HEK293 (cell line): Measurements from ENCODE around the gene C9orf40.

Experiments
- CTCF ChIA-PET: fragments of 350-600 bp; formaldehyde crosslinking; extraction: SDS; loops from one replicate; lab custom pipeline; 2021; ENCODE audit warnings: antibody characterized with exemption; lab: Yijun Ruan, JAX
- POLR2A ChIA-PET: fragments of 300-600 bp; formaldehyde crosslinking; extraction: SDS; loops from one replicate; lab custom pipeline; 2020; ENCODE audit warnings: antibody characterized with exemption, inconsistent platforms; lab: Yijun Ruan, JAX
- H3K27ac ChIP-seq: fragments of 200-500 bp; sonication (Bioruptor generic); 2 replicates; pipeline ENCODE4 v1.5.1; 2014; ENCODE audit warnings: low read depth, low read length, control low read depth, inconsistent platforms; ENCODE audit errors: extremely low read depth
- H3K36me3 ChIP-seq, 2 experiments: fragments of 200-500 bp in 1 of 2; sonication (Bioruptor generic) in 1 of 2; 1 replicate in 1 of 2; 2 replicates in 1 of 2; pipeline ENCODE4 v1.5.1; 2014 to 2017; ENCODE audit warnings: inconsistent platforms in 2 of 2, low read length in 2 of 2; ENCODE audit not compliant: control insufficient read depth in 2 of 2, insufficient read depth in 1 of 2
- H3K4me1 ChIP-seq: fragments of 200-500 bp; sonication (Bioruptor generic); 2 replicates; pipeline ENCODE4 v1.5.1; 2014; ENCODE audit warnings: mild to moderate bottlenecking, low read length, inconsistent platforms; ENCODE audit not compliant: control insufficient read depth, insufficient read depth
- H3K4me3 ChIP-seq: 2 replicates; pipeline ENCODE4 v1.5.1; 2011; ENCODE audit warnings: low read depth, mild to moderate bottlenecking, control low read depth, low read length, moderate library complexity
- H3K9me3 ChIP-seq: fragments of 200-500 bp; sonication (Bioruptor generic); 2 replicates; pipeline ENCODE4 v1.5.1; 2014; ENCODE audit warnings: low read depth, low read length, inconsistent platforms; ENCODE audit not compliant: control insufficient read depth, insufficient read depth
- ATF2 ChIP-seq: fragments of 450-650 bp; formaldehyde crosslinking; IDR thresholded peaks from 2 replicates; pipeline ENCODE4 v1.5.1; 2016; ENCODE audit warnings: missing biosample characterization, missing genetic modification characterization, low read depth
- GLI2 ChIP-seq: fragments of 450-650 bp; formaldehyde crosslinking; IDR thresholded peaks from 2 replicates; pipeline ENCODE4; 2017; ENCODE audit warnings: missing biosample characterization, missing genetic modification characterization, low read depth, borderline replicate concordance
- HOXD13 ChIP-seq: sonication (generic); formaldehyde crosslinking; IDR thresholded peaks from 2 replicates; pipeline ENCODE4 v1.8.0; 2022; ENCODE audit warnings: missing genetic modification reagents, borderline replicate concordance
- KLF9 ChIP-seq: fragments of 450-650 bp; formaldehyde crosslinking; IDR thresholded peaks from 2 replicates; pipeline ENCODE4 v1.5.1; 2016; ENCODE audit warnings: missing biosample characterization, missing genetic modification characterization, low read depth
- ZBTB11 ChIP-seq: fragments of 450-650 bp; formaldehyde crosslinking; conservative IDR thresholded peaks from 2 replicates; pipeline ENCODE4 v1.5.1; 2016; ENCODE audit warnings: low read depth, missing biosample characterization, missing genetic modification characterization
- ZBTB17 ChIP-seq: fragments of 450-650 bp; formaldehyde crosslinking; IDR thresholded peaks from 2 replicates; pipeline ENCODE4 v1.5.1; 2016; ENCODE audit warnings: missing biosample characterization, missing genetic modification characterization
- ZFP37 ChIP-seq: fragments of 450-650 bp; formaldehyde crosslinking; IDR thresholded peaks from 2 replicates; pipeline ENCODE4 v1.5.1; 2016; ENCODE audit warnings: missing biosample characterization, missing genetic modification characterization
- ZNF211 ChIP-seq: fragments of 450-650 bp; formaldehyde crosslinking; IDR thresholded peaks from 2 replicates; pipeline ENCODE4 v1.5.1; 2016; ENCODE audit warnings: low read depth, missing biosample characterization, missing genetic modification characterization
- ZNF266 ChIP-seq: fragments of 450-650 bp; formaldehyde crosslinking; IDR thresholded peaks from 2 replicates; pipeline ENCODE4 v1.5.1; 2016; ENCODE audit warnings: missing biosample characterization, missing genetic modification characterization, low read depth
- ZNF280C ChIP-seq: fragments of 450-650 bp; formaldehyde crosslinking; IDR thresholded peaks from 2 replicates; pipeline ENCODE4 v1.5.1; 2016; ENCODE audit warnings: missing biosample characterization, missing genetic modification characterization
- ZNF404 ChIP-seq: fragments of 450-650 bp; formaldehyde crosslinking; IDR thresholded peaks from 2 replicates; pipeline ENCODE4 v1.5.1; 2017; ENCODE audit warnings: missing biosample characterization, missing genetic modification characterization
- ZNF426 ChIP-seq: fragments of 450-650 bp; formaldehyde crosslinking; IDR thresholded peaks from 2 replicates; pipeline ENCODE4 v1.5.1; 2017; ENCODE audit warnings: missing biosample characterization, missing genetic modification characterization, mild to moderate bottlenecking, inconsistent platforms, moderate library complexity
- ZNF513 ChIP-seq: fragments of 450-650 bp; IDR thresholded peaks from 2 replicates; pipeline ENCODE4 v1.5.1; 2018; ENCODE audit warnings: missing biosample characterization, missing genetic modification characterization
- ZNF529 ChIP-seq: fragments of 450-650 bp; formaldehyde crosslinking; IDR thresholded peaks from 2 replicates; pipeline ENCODE4 v1.5.1; 2017; ENCODE audit warnings: missing genetic modification characterization, missing biosample characterization; ENCODE audit not compliant: insufficient replicate concordance
- ZNF585B ChIP-seq: fragments of 450-650 bp; formaldehyde crosslinking; IDR thresholded peaks from 2 replicates; pipeline ENCODE4 v1.5.1; 2016; ENCODE audit warnings: missing biosample characterization, missing genetic modification characterization
- ZNF596 ChIP-seq: fragments of 450-650 bp; IDR thresholded peaks from 2 replicates; pipeline ENCODE4 v1.5.0; 2018; ENCODE audit warnings: missing biosample characterization, mild to moderate bottlenecking, missing genetic modification characterization, moderate library complexity
- ZNF664 ChIP-seq: fragments of 450-650 bp; formaldehyde crosslinking; IDR thresholded peaks from 2 replicates; pipeline ENCODE4 v1.5.1; 2016; ENCODE audit warnings: missing biosample characterization, missing genetic modification characterization
- ZNF76 ChIP-seq: fragments of 450-650 bp; formaldehyde crosslinking; IDR thresholded peaks from 2 replicates; pipeline ENCODE4; 2016; ENCODE audit warnings: low read depth, missing biosample characterization, missing genetic modification characterization, borderline replicate concordance
- ZNF777 ChIP-seq: fragments of 450-650 bp; formaldehyde crosslinking; IDR thresholded peaks from 2 replicates; pipeline ENCODE4 v1.5.1; 2017; ENCODE audit warnings: missing biosample characterization, missing genetic modification characterization, borderline replicate concordance
- ZNF785 ChIP-seq: fragments of 450-650 bp; formaldehyde crosslinking; IDR thresholded peaks from 2 replicates; pipeline ENCODE4 v1.5.1; 2016; ENCODE audit warnings: missing biosample characterization, missing genetic modification characterization
- ZNF792 ChIP-seq: fragments of 450-650 bp; formaldehyde crosslinking; IDR thresholded peaks from 2 replicates; pipeline ENCODE4 v1.5.1; 2016; ENCODE audit warnings: missing biosample characterization, missing genetic modification characterization
- ZNF843 ChIP-seq: fragments of 450-650 bp; formaldehyde crosslinking; IDR thresholded peaks from 2 replicates; pipeline ENCODE4 v1.5.1; 2016; ENCODE audit warnings: missing biosample characterization, missing genetic modification characterization
- ZSCAN23 ChIP-seq: fragments of 450-650 bp; formaldehyde crosslinking; IDR thresholded peaks from 2 replicates; pipeline ENCODE4 v1.5.1; 2016; ENCODE audit warnings: missing biosample characterization, missing genetic modification characterization
- ZXDB ChIP-seq: fragments of 450-650 bp; formaldehyde crosslinking; IDR thresholded peaks from 2 replicates; pipeline ENCODE4 v1.5.1; 2016; ENCODE audit warnings: missing biosample characterization, missing genetic modification characterization

Gene C9orf40

GRCh38 chr9:74910036-74910435 is 42.7 kb downstream of the C9orf40 start:
- Histone ChIP-seq H3K4me3 (no peak overlapping the region), H3K4me1 (no peaks in the 10 kb centered on the region), H3K36me3 (no peaks in the 10 kb centered on the region), H3K27ac (no peak overlapping the region), H3K9me3 (no peaks in the 10 kb centered on the region)
- ChIA-PET POLR2A (no interaction called here), CTCF (interaction anchor here (1.4 kb wide), 1 partner anchor 136 kb away, joined by 5 read pairs; no protein-coding TSS in a partner anchor)
- no peak for TF ChIP-seq ZNF426 (tag by site-specific recombination)
- TF ChIP-seq ZFP37 (tag by site-specific recombination), result no peak
- no peak for TF ChIP-seq HOXD13
- no peak for TF ChIP-seq ZXDB
- TF ChIP-seq ZNF596 (tag by site-specific recombination), result no peak
- no peak for TF ChIP-seq ZNF280C (tag by site-specific recombination)
- TF ChIP-seq ZSCAN23, result no peak
- no peak for TF ChIP-seq ATF2 (tag by site-specific recombination)
- no peak for TF ChIP-seq ZNF76 (tag by site-specific recombination)
- no peak for TF ChIP-seq ZNF404 (tag by site-specific recombination)
- no peak for TF ChIP-seq KLF9 (tag by site-specific recombination)
- no peak for TF ChIP-seq ZNF843 (tag by site-specific recombination)
- no peak for TF ChIP-seq ZNF585B
- TF ChIP-seq ZNF664 (tag by site-specific recombination), result no peak
- no peak for TF ChIP-seq ZNF777
- no peak for TF ChIP-seq ZNF785 (tag by site-specific recombination)
- no peak for TF ChIP-seq ZNF513 (tag by site-specific recombination)
- no peak for TF ChIP-seq ZNF266 (tag by site-specific recombination)

- ChIA-PET CTCF (interaction anchor here (1.6 kb wide), 1 partner anchor 132 kb away, joined by 5 read pairs; no protein-coding TSS in a partner anchor), POLR2A (no interaction called here)
- Histone ChIP-seq H3K4me3 (no peak overlapping the region), H3K27ac (no peak overlapping the region), H3K4me1 (no peaks in the 10 kb centered on the region), H3K36me3 (no peaks in the 10 kb centered on the region), H3K9me3 (no peaks in the 10 kb centered on the region)
- TF ChIP-seq ZNF792 (tag by site-specific recombination), result no peak
- no peak for TF ChIP-seq ATF2 (tag by site-specific recombination)
- TF ChIP-seq ZNF211 (tag by site-specific recombination), result no peak
- TF ChIP-seq ZBTB11, result no peak
- TF ChIP-seq ZBTB17, result no peak
- no peak for TF ChIP-seq ZNF529 (tag by site-specific recombination)
- TF ChIP-seq GLI2 (tag by site-specific recombination), result no peak
- no peak for TF ChIP-seq ZNF513 (tag by site-specific recombination)
These were observed 44.0 kb downstream of the C9orf40 start for GRCh38 chr9:74908665-74909064.
